Measurements from ENCODE around the gene EEFSEC. TPM values are rescaled to one million over a fixed set of nuclear protein-coding genes. Genes with fewer than 3 reads are reported as not detected.

EEFSEC gene
- total RNA-seq, 1 experiment from 2014 or later = 15.4 TPM

GRCh38 chr3:128293930-128294329 lies 140.6 kb downstream of the EEFSEC start:
- CTCF ChIA-PET = no interaction called here
- no TSS peak for BruUV-seq (replicated peaks)

GRCh38 chr3:128294999-128295468 lies 141.8 kb downstream of the EEFSEC start:
- Histone ChIP-seq H3K4me1 (ENCODE audit: control insufficient read depth, insufficient read depth, low read length) (no peaks in the 10 kb centered on the region), H3K27me3 (ENCODE audit: control insufficient read depth, insufficient read depth, low read length) (no peaks in the 10 kb centered on the region), H3K4me3 (ENCODE audit: low read depth in 2 of 2, low read length in 2 of 2) (no peak overlapping the region), H3K9me3 (ENCODE audit: control insufficient read depth, insufficient read depth, low read depth, low read length) (no peaks in the 10 kb centered on the region), H3K36me3 (ENCODE audit: control insufficient read depth, insufficient read depth, low read length) (no peaks in the 10 kb centered on the region), H3K27ac (ENCODE audit: low read length) (no peak overlapping the region)
- no TSS peak for BruUV-seq (replicated peaks)
- ATAC-seq (no peak), DNase-seq (ENCODE audit: low read depth, low spot score) (no peak)
- intact Hi-C loops (cut with micrococcal nuclease; ENCODE audit: unreplicated experiment) (loop anchor here (10.0 kb wide), 1 partner anchor 120 kb away; no protein-coding TSS in a partner anchor), in situ Hi-C loops (cut with HindIII; ENCODE audit: low pct_unique_long_range_greater_than_20kb, low sequenced_read_pairs) (no loop called here)
- TF ChIP-seq CTCF (IDR thresholded peaks at IDR 0.05) (no peak), POLR2AphosphoS5 (IDR thresholded peaks at IDR 0.05; ENCODE audit: low read depth, low read length) (no peak), SIN3A (IDR thresholded peaks at IDR 0.05; ENCODE audit: borderline replicate concordance, insufficient read depth, low read depth, low read length) (no peak), TCF7L2 (IDR thresholded peaks at IDR 0.05; ENCODE audit: low read depth, low read length) (no peak), REST (IDR thresholded peaks at IDR 0.05; ENCODE audit: insufficient read depth in 1 of 2, low read depth in 2 of 2, low read length in 1 of 2) (no peak)
- POLR2A ChIA-PET = no interaction called here
- CTCF ChIA-PET = no interaction called here

More at GRCh38 chr3:128293930-128294329, 140.6 kb downstream of the EEFSEC start:
- Histone ChIP-seq H3K36me3 (ENCODE audit: control insufficient read depth, insufficient read depth, low read length) (no peaks in the 10 kb centered on the region), H3K27me3 (ENCODE audit: control insufficient read depth, insufficient read depth, low read length) (no peaks in the 10 kb centered on the region), H3K27ac (ENCODE audit: low read length) (no peak overlapping the region), H3K9me3 (ENCODE audit: control insufficient read depth, insufficient read depth, low read depth, low read length) (no peaks in the 10 kb centered on the region), H3K4me3 (ENCODE audit: low read depth in 2 of 2, low read length in 2 of 2) (no peak overlapping the region), H3K4me1 (ENCODE audit: control insufficient read depth, insufficient read depth, low read length) (no peaks in the 10 kb centered on the region)
- POLR2A ChIA-PET = no interaction called here
- in situ Hi-C loops (cut with HindIII; ENCODE audit: low pct_unique_long_range_greater_than_20kb, low sequenced_read_pairs) = no loop called here
- ATAC-seq (no peak), DNase-seq (ENCODE audit: low read depth, low spot score) (no peak)
- no peak for TF ChIP-seq SIN3A (IDR thresholded peaks at IDR 0.05; ENCODE audit: borderline replicate concordance, insufficient read depth, low read depth, low read length)
- no peak for TF ChIP-seq CTCF (IDR thresholded peaks at IDR 0.05)
- TF ChIP-seq TCF7L2 (IDR thresholded peaks at IDR 0.05; ENCODE audit: low read depth, low read length) = no peak
- no peak for TF ChIP-seq POLR2AphosphoS5 (IDR thresholded peaks at IDR 0.05; ENCODE audit: low read depth, low read length)
- intact Hi-C loops (cut with micrococcal nuclease; ENCODE audit: unreplicated experiment) = loop anchor here (10.0 kb wide), 1 partner anchor 119 kb away; no protein-coding TSS in a partner anchor

Measured in Panc1 (cell line).